ENCODE results near the gene KRT81. TPM values are rescaled to one million over a fixed set of nuclear protein-coding genes. Genes with fewer than 3 reads are reported as not detected.

Gene KRT81
- total RNA-seq, 2 experiments from 2014 or later, result not detected

DNA sequence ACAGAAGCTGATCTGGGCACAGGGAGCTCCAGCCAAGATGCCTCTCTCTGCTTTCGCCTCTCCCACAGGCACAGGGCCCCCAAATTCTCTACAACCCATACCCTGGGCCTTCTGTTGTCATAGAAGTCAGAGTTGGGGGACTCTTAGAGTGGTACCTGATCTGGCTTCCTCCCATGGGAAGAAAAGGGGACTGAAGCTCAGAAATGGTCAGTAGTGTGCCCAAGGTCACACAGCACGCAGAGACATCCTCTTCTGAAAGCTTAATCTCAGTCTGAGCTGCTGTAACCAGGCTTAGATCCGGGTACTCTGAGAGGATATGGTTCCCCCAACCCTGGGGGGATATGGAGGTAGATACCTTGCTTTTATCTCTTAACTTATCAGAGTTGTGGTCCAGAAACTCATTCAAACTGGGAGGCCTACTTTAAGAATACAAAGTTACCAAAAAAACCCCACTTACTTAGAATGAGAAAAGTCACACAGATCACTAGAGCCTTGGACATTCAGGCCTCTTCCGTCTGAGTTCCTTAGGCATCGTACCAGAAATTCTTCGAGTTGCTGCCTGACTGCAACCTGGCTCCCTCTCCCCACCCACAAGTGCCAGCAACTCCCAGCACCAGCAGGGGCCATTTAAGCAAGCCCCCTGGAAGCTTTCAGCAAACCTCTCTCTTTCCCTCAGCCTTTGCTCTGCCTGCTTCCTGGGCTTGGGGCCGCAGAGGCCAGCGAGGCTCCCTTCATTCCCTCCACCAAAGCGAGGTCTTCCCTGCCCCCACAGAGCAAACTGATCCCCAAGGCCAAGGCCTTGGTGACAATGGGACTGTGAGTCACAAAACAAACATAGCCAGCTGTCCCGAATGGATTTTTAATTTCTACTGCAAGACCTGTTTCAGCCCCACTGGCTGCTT is 44.4 kb downstream of the KRT81 start:
- intact Hi-C loops (cut with micrococcal nuclease), result no loop called here

DNA sequence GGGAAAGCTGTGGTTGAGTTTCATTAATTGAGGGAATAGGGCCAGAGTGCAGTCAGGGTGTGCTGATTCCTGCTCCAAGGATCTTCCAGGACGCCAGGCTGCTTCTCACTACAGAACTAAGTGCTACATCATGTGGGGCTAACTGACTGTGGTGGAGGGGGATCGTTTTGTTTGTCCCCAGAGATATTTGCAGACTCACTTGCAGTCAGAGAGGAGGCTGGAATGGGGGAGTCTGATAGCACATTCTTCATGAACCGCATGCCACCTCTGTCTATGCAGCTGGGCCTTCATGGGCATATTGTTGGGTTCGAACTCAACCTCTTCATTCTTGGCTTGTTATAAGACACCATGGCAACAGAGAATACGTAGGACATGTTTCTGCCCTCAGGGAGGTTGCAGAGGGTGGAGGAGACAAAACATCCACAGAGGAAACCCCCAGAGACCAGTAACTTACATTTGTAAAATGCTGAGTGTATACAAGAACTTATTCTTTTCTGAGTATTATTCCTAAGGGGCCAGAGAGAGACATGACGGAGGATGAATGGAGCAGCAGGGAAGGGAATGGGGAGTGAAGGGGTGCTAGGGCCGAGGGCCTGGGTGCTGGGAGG is 45.3 kb downstream of the KRT81 start:
- POLR2A ChIA-PET, result interaction anchor here (0.7 kb wide), 1 partner anchor 9 kb away, joined by 3 read pairs; no protein-coding TSS in a partner anchor
- no peaks in the 10 kb centered on the region for H3K9me3 Mint-ChIP-seq
- H3K27me3 Mint-ChIP-seq, result peaks cover 17% of the 10 kb centered on the region
- DNase-seq, result no peak
- no peak overlapping the region for H3K4me3 Mint-ChIP-seq
- H3K27ac Mint-ChIP-seq, result no peak overlapping the region
- no peaks in the 10 kb centered on the region for H3K36me3 Mint-ChIP-seq (ENCODE audit: low read depth)
- intact Hi-C loops (cut with micrococcal nuclease), result no loop called here
- CTCF ChIA-PET, result interaction anchor here (1.1 to 2.2 kb wide), 2 partner anchors 24 to 34 kb away, joined by 4 to 9 read pairs; no protein-coding TSS in a partner anchor
- H3K4me1 Mint-ChIP-seq (ENCODE audit: low read depth), result peaks cover 28% of the 10 kb centered on the region
- ATAC-seq, result no peak
- TF ChIP-seq, protein P1, sequence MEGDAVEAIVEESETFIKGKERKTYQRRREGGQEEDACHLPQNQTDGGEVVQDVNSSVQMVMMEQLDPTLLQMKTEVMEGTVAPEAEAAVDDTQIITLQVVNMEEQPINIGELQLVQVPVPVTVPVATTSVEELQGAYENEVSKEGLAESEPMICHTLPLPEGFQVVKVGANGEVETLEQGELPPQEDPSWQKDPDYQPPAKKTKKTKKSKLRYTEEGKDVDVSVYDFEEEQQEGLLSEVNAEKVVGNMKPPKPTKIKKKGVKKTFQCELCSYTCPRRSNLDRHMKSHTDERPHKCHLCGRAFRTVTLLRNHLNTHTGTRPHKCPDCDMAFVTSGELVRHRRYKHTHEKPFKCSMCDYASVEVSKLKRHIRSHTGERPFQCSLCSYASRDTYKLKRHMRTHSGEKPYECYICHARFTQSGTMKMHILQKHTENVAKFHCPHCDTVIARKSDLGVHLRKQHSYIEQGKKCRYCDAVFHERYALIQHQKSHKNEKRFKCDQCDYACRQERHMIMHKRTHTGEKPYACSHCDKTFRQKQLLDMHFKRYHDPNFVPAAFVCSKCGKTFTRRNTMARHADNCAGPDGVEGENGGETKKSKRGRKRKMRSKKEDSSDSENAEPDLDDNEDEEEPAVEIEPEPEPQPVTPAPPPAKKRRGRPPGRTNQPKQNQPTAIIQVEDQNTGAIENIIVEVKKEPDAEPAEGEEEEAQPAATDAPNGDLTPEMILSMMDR (IDR thresholded peaks at IDR 0.05), result no peak

More for the DNA sequence above, 44.4 kb downstream of the KRT81 start:
- peaks cover 35% of the 10 kb centered on the region for H3K4me1 Mint-ChIP-seq (ENCODE audit: low read depth)
- H3K27me3 Mint-ChIP-seq, result peaks cover 19% of the 10 kb centered on the region
- ATAC-seq (no peak), DNase-seq (no peak)
- CTCF ChIA-PET, result interaction anchor here (1.7 to 2.2 kb wide), 2 partner anchors 32 to 33 kb away, joined by 5 to 9 read pairs; no protein-coding TSS in a partner anchor
- no peaks in the 10 kb centered on the region for H3K36me3 Mint-ChIP-seq (ENCODE audit: low read depth)
- TF ChIP-seq, protein P1 (IDR thresholded peaks at IDR 0.05), result no peak
- POLR2A ChIA-PET, result interaction anchor here (0.9 to 1.5 kb wide), 2 partner anchors 10 to 18 kb away, joined by 3 read pairs; no protein-coding TSS in a partner anchor
- no peaks in the 10 kb centered on the region for H3K9me3 Mint-ChIP-seq
- no peak overlapping the region for H3K4me3 Mint-ChIP-seq
- no peak overlapping the region for H3K27ac Mint-ChIP-seq

DNA sequence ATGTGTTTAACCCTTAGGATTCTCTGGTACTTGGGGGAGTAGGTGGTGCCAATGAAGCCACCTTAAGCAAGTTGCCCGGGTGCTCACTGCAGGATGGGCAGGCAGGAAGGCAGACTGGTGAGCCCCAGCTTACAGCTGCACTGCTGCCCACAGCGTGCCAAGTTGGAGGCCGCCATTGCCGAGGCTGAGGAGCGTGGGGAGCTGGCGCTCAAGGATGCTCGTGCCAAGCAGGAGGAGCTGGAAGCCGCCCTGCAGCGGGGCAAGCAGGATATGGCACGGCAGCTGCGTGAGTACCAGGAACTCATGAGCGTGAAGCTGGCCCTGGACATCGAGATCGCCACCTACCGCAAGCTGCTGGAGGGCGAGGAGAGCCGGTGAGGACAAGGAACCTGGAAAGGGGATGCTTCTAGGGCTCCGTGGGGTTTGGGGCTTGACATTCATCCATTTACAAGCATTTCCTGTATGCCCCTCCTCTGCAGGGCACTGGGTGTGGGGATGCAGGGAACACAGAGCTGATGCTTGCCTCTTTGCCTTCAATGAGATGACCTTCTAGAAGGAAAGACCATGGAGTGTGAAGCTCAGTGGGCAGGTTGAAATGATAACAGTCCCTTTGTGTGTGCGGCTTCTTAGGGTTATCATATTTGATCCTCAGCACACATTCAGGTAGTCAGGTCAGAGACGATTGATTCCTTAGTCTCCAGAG is 45.9 kb downstream of the KRT81 start:
- intact Hi-C loops (cut with micrococcal nuclease), result no loop called here
- peaks cover 28% of the 10 kb centered on the region for H3K4me1 Mint-ChIP-seq (ENCODE audit: low read depth)
- no peak for DNase-seq
- ATAC-seq, result no peak
- H3K36me3 Mint-ChIP-seq (ENCODE audit: low read depth), result no peaks in the 10 kb centered on the region
- ChIA-PET CTCF (interaction anchor here (1.1 to 2.2 kb wide), 3 partner anchors 23 to 82 kb away, joined by 4 to 9 read pairs (median 8); no protein-coding TSS in a partner anchor), POLR2A (interaction anchor here (0.7 kb wide), 1 partner anchor 9 kb away, joined by 3 read pairs; no protein-coding TSS in a partner anchor)
- H3K27me3 Mint-ChIP-seq, result peaks cover 15% of the 10 kb centered on the region
- H3K4me3 Mint-ChIP-seq, result no peak overlapping the region
- TF ChIP-seq, protein P1 (IDR thresholded peaks at IDR 0.05), result no peak
- no peak overlapping the region for H3K27ac Mint-ChIP-seq
- no peaks in the 10 kb centered on the region for H3K9me3 Mint-ChIP-seq

DNA sequence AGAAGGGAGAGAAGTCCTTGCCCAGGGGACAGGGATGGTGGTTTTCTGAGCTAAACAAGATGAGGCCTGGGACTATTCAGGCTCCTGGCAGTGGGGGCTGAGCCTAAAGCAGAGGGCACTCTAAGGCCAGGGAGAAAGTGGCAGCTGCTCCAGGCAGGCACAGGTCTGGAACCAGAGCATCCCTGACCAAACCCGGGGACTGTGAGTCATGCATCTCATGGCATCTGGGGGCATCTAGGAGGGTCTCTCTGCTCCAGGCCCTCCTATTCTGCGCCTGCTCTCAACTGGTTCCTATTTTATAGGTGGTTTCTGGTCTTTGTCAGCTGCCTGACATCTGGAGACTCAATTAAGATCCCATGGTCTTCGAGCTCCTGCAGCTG is 46.7 kb downstream of the KRT81 start:
- Mint-ChIP-seq H3K4me3 (peak overlapping the region; percentile 62), H3K4me1 (ENCODE audit: low read depth) (peaks cover 23% of the 10 kb centered on the region), H3K27ac (peak overlapping the region; percentile 90), H3K27me3 (peaks cover 10% of the 10 kb centered on the region), H3K36me3 (ENCODE audit: low read depth) (no peaks in the 10 kb centered on the region), H3K9me3 (no peaks in the 10 kb centered on the region)
- ChIA-PET POLR2A (interaction anchor here (0.6 kb wide), 1 partner anchor 185 kb away, joined by 3 read pairs; no protein-coding TSS in a partner anchor), CTCF (interaction anchor here (0.8 to 2.2 kb wide), 4 partner anchors 35 to 88 kb away, joined by 3 to 9 read pairs (median 6); no protein-coding TSS in a partner anchor)
- TF ChIP-seq, protein P1 (IDR thresholded peaks at IDR 0.05), result no peak
- intact Hi-C loops (cut with micrococcal nuclease), result no loop called here
- ATAC-seq (no peak), DNase-seq (no peak)

Measured in activated CD8-positive, alpha-beta T cell treated with anti-CD3 and anti-CD28 coated beads for 36 hours (primary cell).